Measurements from ENCODE around the gene PRDM5.

PRDM5 gene

GRCh38 chr4:120838784-120839183, 83.7 kb downstream of the PRDM5 start:
- Histone ChIP-seq H3K9ac (ENCODE audit: low read depth, low read length) (no peak overlapping the region), H3K36me3 (ENCODE audit: insufficient read depth, low read length) (no peaks in the 10 kb centered on the region), H3K4me2 (ENCODE audit: low read length) (no peak overlapping the region), H3K4me3 (ENCODE audit: low read length) (no peak overlapping the region), H3K9me3 (replicated peaks; ENCODE audit: low read length) (no peaks in the 10 kb centered on the region), H3K4me1 (ENCODE audit: control insufficient read depth, insufficient read depth, low read length) (peaks cover 15% of the 10 kb centered on the region), H3K27me3 (ENCODE audit: control insufficient read depth, insufficient read depth, low read length) (no peaks in the 10 kb centered on the region)

- Histone ChIP-seq H3K4me3 (ENCODE audit: low read length) (no peak overlapping the region), H3K4me1 (ENCODE audit: control insufficient read depth, insufficient read depth, low read length) (peaks cover 15% of the 10 kb centered on the region), H3K27me3 (ENCODE audit: control insufficient read depth, insufficient read depth, low read length) (no peaks in the 10 kb centered on the region), H3K9ac (ENCODE audit: low read depth, low read length) (no peak overlapping the region), H3K9me3 (replicated peaks; ENCODE audit: low read length) (no peaks in the 10 kb centered on the region), H3K4me2 (ENCODE audit: low read length) (no peak overlapping the region), H3K36me3 (ENCODE audit: insufficient read depth, low read length) (no peaks in the 10 kb centered on the region)
Observed at GRCh38 chr4:120837656-120838055, 84.9 kb downstream of the PRDM5 start.

GRCh38 chr4:120835342-120835741, 87.2 kb downstream of the PRDM5 start:
- H3K36me3 ChIP-seq (ENCODE audit: insufficient read depth, low read length) = no peaks in the 10 kb centered on the region
- H3K9me3 ChIP-seq (replicated peaks; ENCODE audit: low read length) = no peaks in the 10 kb centered on the region
- H3K4me3 ChIP-seq (ENCODE audit: low read length) = no peak overlapping the region
- no peaks in the 10 kb centered on the region for H3K27me3 ChIP-seq (ENCODE audit: control insufficient read depth, insufficient read depth, low read length)
- no peak overlapping the region for H3K4me2 ChIP-seq (ENCODE audit: low read length)
- H3K9ac ChIP-seq (ENCODE audit: low read depth, low read length) = no peak overlapping the region
- no peaks in the 10 kb centered on the region for H3K4me1 ChIP-seq (ENCODE audit: control insufficient read depth, insufficient read depth, low read length)

GRCh38 chr4:120830204-120830603, 92.3 kb downstream of the PRDM5 start:
- Histone ChIP-seq H3K36me3 (ENCODE audit: insufficient read depth, low read length) (no peaks in the 10 kb centered on the region), H3K9ac (ENCODE audit: low read depth, low read length) (no peak overlapping the region), H3K4me3 (ENCODE audit: low read length) (no peak overlapping the region), H3K9me3 (replicated peaks; ENCODE audit: low read length) (no peaks in the 10 kb centered on the region), H3K4me2 (ENCODE audit: low read length) (no peak overlapping the region), H3K4me1 (ENCODE audit: control insufficient read depth, insufficient read depth, low read length) (no peaks in the 10 kb centered on the region), H3K27me3 (ENCODE audit: control insufficient read depth, insufficient read depth, low read length) (no peaks in the 10 kb centered on the region)

GRCh38 chr4:120829113-120829831, 93.3 kb downstream of the PRDM5 start:
- no peak overlapping the region for H3K4me2 ChIP-seq (ENCODE audit: low read length)
- H3K9ac ChIP-seq (ENCODE audit: low read depth, low read length) = no peak overlapping the region
- no peaks in the 10 kb centered on the region for H3K4me1 ChIP-seq (ENCODE audit: control insufficient read depth, insufficient read depth, low read length)
- H3K36me3 ChIP-seq (ENCODE audit: insufficient read depth, low read length) = no peaks in the 10 kb centered on the region
- no peak overlapping the region for H3K4me3 ChIP-seq (ENCODE audit: low read length)
- H3K9me3 ChIP-seq (replicated peaks; ENCODE audit: low read length) = no peaks in the 10 kb centered on the region
- H3K27me3 ChIP-seq (ENCODE audit: control insufficient read depth, insufficient read depth, low read length) = no peaks in the 10 kb centered on the region

- H3K36me3 ChIP-seq (ENCODE audit: insufficient read depth, low read length) = no peaks in the 10 kb centered on the region
- H3K4me1 ChIP-seq (ENCODE audit: control insufficient read depth, insufficient read depth, low read length) = no peaks in the 10 kb centered on the region
Observed at GRCh38 chr4:120826853-120827252, 95.7 kb downstream of the PRDM5 start.

GRCh38 chr4:120826449-120826848, 96.1 kb downstream of the PRDM5 start:
- Histone ChIP-seq H3K4me2 (ENCODE audit: low read length) (no peak overlapping the region), H3K36me3 (ENCODE audit: insufficient read depth, low read length) (no peaks in the 10 kb centered on the region), H3K4me1 (ENCODE audit: control insufficient read depth, insufficient read depth, low read length) (no peaks in the 10 kb centered on the region), H3K27me3 (ENCODE audit: control insufficient read depth, insufficient read depth, low read length) (no peaks in the 10 kb centered on the region), H3K9me3 (replicated peaks; ENCODE audit: low read length) (no peaks in the 10 kb centered on the region), H3K9ac (ENCODE audit: low read depth, low read length) (no peak overlapping the region), H3K4me3 (ENCODE audit: low read length) (no peak overlapping the region)

More at GRCh38 chr4:120826853-120827252, 95.7 kb downstream of the PRDM5 start:
- H3K9ac ChIP-seq (ENCODE audit: low read depth, low read length) = no peak overlapping the region
- no peaks in the 10 kb centered on the region for H3K27me3 ChIP-seq (ENCODE audit: control insufficient read depth, insufficient read depth, low read length)
- no peak overlapping the region for H3K4me2 ChIP-seq (ENCODE audit: low read length)
- no peaks in the 10 kb centered on the region for H3K9me3 ChIP-seq (replicated peaks; ENCODE audit: low read length)
- no peak overlapping the region for H3K4me3 ChIP-seq (ENCODE audit: low read length)

- Histone ChIP-seq H3K27me3 (ENCODE audit: control insufficient read depth, insufficient read depth, low read length) (no peaks in the 10 kb centered on the region), H3K9me3 (replicated peaks; ENCODE audit: low read length) (no peaks in the 10 kb centered on the region), H3K4me2 (ENCODE audit: low read length) (no peak overlapping the region), H3K9ac (ENCODE audit: low read depth, low read length) (no peak overlapping the region), H3K36me3 (ENCODE audit: insufficient read depth, low read length) (no peaks in the 10 kb centered on the region), H3K4me3 (ENCODE audit: low read length) (no peak overlapping the region), H3K4me1 (ENCODE audit: control insufficient read depth, insufficient read depth, low read length) (no peaks in the 10 kb centered on the region)
Observed at GRCh38 chr4:120824946-120825345, 97.6 kb downstream of the PRDM5 start.

- no peaks in the 10 kb centered on the region for H3K36me3 ChIP-seq (ENCODE audit: insufficient read depth, low read length)
- no peak overlapping the region for H3K4me2 ChIP-seq (ENCODE audit: low read length)
- no peaks in the 10 kb centered on the region for H3K27me3 ChIP-seq (ENCODE audit: control insufficient read depth, insufficient read depth, low read length)
- no peak overlapping the region for H3K9ac ChIP-seq (ENCODE audit: low read depth, low read length)
- no peaks in the 10 kb centered on the region for H3K4me1 ChIP-seq (ENCODE audit: control insufficient read depth, insufficient read depth, low read length)
- no peaks in the 10 kb centered on the region for H3K9me3 ChIP-seq (replicated peaks; ENCODE audit: low read length)
- no peak overlapping the region for H3K4me3 ChIP-seq (ENCODE audit: low read length)
Observed at GRCh38 chr4:120821977-120822376, 100.5 kb downstream of the PRDM5 start.

- Histone ChIP-seq H3K4me1 (ENCODE audit: control insufficient read depth, insufficient read depth, low read length) (no peaks in the 10 kb centered on the region), H3K36me3 (ENCODE audit: insufficient read depth, low read length) (no peaks in the 10 kb centered on the region), H3K4me2 (ENCODE audit: low read length) (no peak overlapping the region), H3K4me3 (ENCODE audit: low read length) (no peak overlapping the region), H3K9ac (ENCODE audit: low read depth, low read length) (no peak overlapping the region), H3K27me3 (ENCODE audit: control insufficient read depth, insufficient read depth, low read length) (no peaks in the 10 kb centered on the region), H3K9me3 (replicated peaks; ENCODE audit: low read length) (no peaks in the 10 kb centered on the region)
Observed at GRCh38 chr4:120821029-120821428, 101.5 kb downstream of the PRDM5 start.

- no peaks in the 10 kb centered on the region for H3K4me1 ChIP-seq (ENCODE audit: control insufficient read depth, insufficient read depth, low read length)
- H3K4me2 ChIP-seq (ENCODE audit: low read length) = no peak overlapping the region
- H3K9me3 ChIP-seq (replicated peaks; ENCODE audit: low read length) = no peaks in the 10 kb centered on the region
- H3K27me3 ChIP-seq (ENCODE audit: control insufficient read depth, insufficient read depth, low read length) = no peaks in the 10 kb centered on the region
- H3K4me3 ChIP-seq (ENCODE audit: low read length) = no peak overlapping the region
- no peak overlapping the region for H3K9ac ChIP-seq (ENCODE audit: low read depth, low read length)
- no peaks in the 10 kb centered on the region for H3K36me3 ChIP-seq (ENCODE audit: insufficient read depth, low read length)
Observed at GRCh38 chr4:120819805-120820437, 102.6 kb downstream of the PRDM5 start.

Data from skeletal muscle satellite cell (primary cell).